K562 (cell line): ENCODE results near the gene EMC9. TPM values are rescaled to one million over a fixed set of nuclear protein-coding genes. Genes with fewer than 3 reads are reported as not detected.

Experiments used
- CBX3 ChIP-seq, 2 experiments: IDR thresholded peaks; 1 replicate in 1 of 2; 2 replicates in 1 of 2; pipeline ENCODE4 v1.6.1; 2012; ENCODE audit warnings: inconsistent platforms in 2 of 2, low read length in 2 of 2, borderline replicate concordance in 1 of 2, control low read depth in 1 of 2
- HIVEP1 ChIP-seq: fragments of 250-450 bp; sonication (Bioruptor Pico); IDR thresholded peaks from 2 replicates; pipeline ENCODE4 v1.4.0; 2020; ENCODE audit warnings: mild to moderate bottlenecking
- polyA plus RNA-seq, 8 experiments: library from polyadenylated mRNA; depleted of rRNA in 4 of 8; stranded (reverse) in 5 of 8; unstranded in 3 of 8; fragments of >200 nt; fragmentation: Nextera tagmentation in 2 of 8; fragmentation: Illumina TruSeq in 1 of 8; extraction: Ambion mirVana in 2 of 8; extraction: Trizol in 1 of 8; gene quantifications; 2 replicates each; pipeline versions ENCODE4 v1.2.1 to v1.2.3, GENCODE V29; 2011 to 2014; ENCODE audit warnings: inconsistent platforms in 1 of 8, missing spikeins in 1 of 8
- total RNA-seq, 7 experiments: library from RNA; depleted of rRNA in 6 of 7; stranded (reverse); fragments of >200 nt in 6 of 7; fragmentation: Illumina TruSeq in 2 of 7; extraction: Trizol in 2 of 7; gene quantifications; 2 replicates each; pipeline versions ENCODE4 v1.2.1 to v1.2.3, GENCODE V29; 2011 to 2021; ENCODE audit warnings: low replicate concordance in 1 of 7
- TF ChIP-seq, protein P1 (sequence below), 2 experiments: fragments of 450-650 bp; formaldehyde crosslinking in 1 of 2; IDR thresholded peaks; 2 replicates each; pipeline versions ENCODE4 v1.4.0 to v1.6.1; 2014 to 2020; ENCODE audit warnings: mild to moderate bottlenecking in 2 of 2, borderline replicate concordance in 1 of 2, low read depth in 1 of 2

Gene EMC9
- total and polyA plus RNA-seq, 9 of the 15 experiments (the other 6 are each of a cell fraction or from before 2014, with no cell fraction given), result 3.1 to 13.2 (median 7.8) TPM

- TF ChIP-seq, protein P1, sequence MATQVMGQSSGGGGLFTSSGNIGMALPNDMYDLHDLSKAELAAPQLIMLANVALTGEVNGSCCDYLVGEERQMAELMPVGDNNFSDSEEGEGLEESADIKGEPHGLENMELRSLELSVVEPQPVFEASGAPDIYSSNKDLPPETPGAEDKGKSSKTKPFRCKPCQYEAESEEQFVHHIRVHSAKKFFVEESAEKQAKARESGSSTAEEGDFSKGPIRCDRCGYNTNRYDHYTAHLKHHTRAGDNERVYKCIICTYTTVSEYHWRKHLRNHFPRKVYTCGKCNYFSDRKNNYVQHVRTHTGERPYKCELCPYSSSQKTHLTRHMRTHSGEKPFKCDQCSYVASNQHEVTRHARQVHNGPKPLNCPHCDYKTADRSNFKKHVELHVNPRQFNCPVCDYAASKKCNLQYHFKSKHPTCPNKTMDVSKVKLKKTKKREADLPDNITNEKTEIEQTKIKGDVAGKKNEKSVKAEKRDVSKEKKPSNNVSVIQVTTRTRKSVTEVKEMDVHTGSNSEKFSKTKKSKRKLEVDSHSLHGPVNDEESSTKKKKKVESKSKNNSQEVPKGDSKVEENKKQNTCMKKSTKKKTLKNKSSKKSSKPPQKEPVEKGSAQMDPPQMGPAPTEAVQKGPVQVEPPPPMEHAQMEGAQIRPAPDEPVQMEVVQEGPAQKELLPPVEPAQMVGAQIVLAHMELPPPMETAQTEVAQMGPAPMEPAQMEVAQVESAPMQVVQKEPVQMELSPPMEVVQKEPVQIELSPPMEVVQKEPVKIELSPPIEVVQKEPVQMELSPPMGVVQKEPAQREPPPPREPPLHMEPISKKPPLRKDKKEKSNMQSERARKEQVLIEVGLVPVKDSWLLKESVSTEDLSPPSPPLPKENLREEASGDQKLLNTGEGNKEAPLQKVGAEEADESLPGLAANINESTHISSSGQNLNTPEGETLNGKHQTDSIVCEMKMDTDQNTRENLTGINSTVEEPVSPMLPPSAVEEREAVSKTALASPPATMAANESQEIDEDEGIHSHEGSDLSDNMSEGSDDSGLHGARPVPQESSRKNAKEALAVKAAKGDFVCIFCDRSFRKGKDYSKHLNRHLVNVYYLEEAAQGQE (IDR thresholded peaks at IDR 0.05; ENCODE audit: borderline replicate concordance), result no peak
- TF ChIP-seq, protein P1 (CRISPR knock-in tag; IDR thresholded peaks at IDR 0.05; ENCODE audit: low read depth), result no peak
- TF ChIP-seq HIVEP1 (no peak), CBX3 (IDR thresholded peaks at IDR 0.05; ENCODE audit: borderline replicate concordance in 1 of 2, low read length in 2 of 2) (no peak)
Observed at GRCh38 chr14:24122898-24123297, 18.5 kb downstream of the EMC9 start (continued).
